Stimulated activated CD8-positive, alpha-beta memory T cell treated with anti-CD3 and anti-CD28 coated beads, Interleukin-2, amount 100 ng/mL, for 48 hours (primary cell): ENCODE data around the gene LCE2B.

Experiments
- DNase-seq, 2 donors: peaks; one replicate each; pipeline ENCODE4 v3.0.0-alpha.2; 2020; ENCODE audit warnings: low read depth in 2 of 2

Gene LCE2B

DNA sequence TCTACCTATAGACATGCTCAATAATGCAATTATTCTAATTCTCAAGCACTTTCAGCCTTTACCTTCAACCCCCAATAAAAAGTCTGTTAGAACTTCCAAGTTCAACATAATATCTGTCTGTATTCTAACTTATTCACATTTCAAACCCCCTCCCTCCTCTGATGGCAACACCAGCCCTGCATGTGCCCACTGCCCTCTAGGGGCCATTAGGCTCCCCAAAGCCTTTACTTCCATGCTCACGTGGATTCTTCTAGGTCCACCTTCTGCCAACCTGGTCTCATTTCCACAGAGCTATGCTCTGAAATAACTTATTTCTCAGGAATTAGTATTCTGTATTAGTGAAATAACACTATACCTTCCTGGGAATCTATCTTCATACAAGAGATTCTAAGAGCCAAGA is 49.7 kb downstream of the LCE2B start:
- DNase-seq = no peak
